Upper lobe of left lung (tissue), 4 donors: ENCODE measurements around the gene PRKD2.

Source experiments
- CTCF ChIP-seq, 6 experiments: fragments of 450-650 bp in 4 of 6; fragments of 200-600 bp in 2 of 6; sonication (generic) in 2 of 6; IDR thresholded peaks; one replicate each; pipeline ENCODE4 v1.5.1; 2016 to 2019; ENCODE audit warnings: antibody characterized with exemption in 6 of 6
- POLR2AphosphoS5 ChIP-seq, 2 donors: sonication (generic); formaldehyde crosslinking; IDR thresholded peaks; one replicate each; pipeline ENCODE4 v1.5.1; 2017; ENCODE audit warnings: antibody characterized with exemption in 2 of 2

- TF ChIP-seq CTCF (IDR thresholded peaks at IDR 0.05) (no peak), POLR2AphosphoS5 (IDR thresholded peaks at IDR 0.05) (no peak)
These were observed 4.5 kb upstream of the PRKD2 start for GRCh38 chr19:46721269-46722003.
